GM18951 (cell line): ENCODE data around the gene CRY1.
A peak's percentile ranks its signal among the peaks of the same experiment; 100 is the strongest.

Experiments used
- POLR2A ChIP-seq: IDR thresholded peaks from 4 replicates; pipeline ENCODE4 v1.6.1; 2011; ENCODE audit warnings: mild to moderate bottlenecking; ENCODE audit not compliant: insufficient read length, insufficient read depth; ENCODE audit errors: extremely low read depth
- in situ Hi-C: fragments of 300-500 bp; cut with MboI; formaldehyde crosslinking; loops from one replicate; pipeline ENCODE4 v1.12.0; 2022; ENCODE audit warnings: low sequenced_read_pairs, mixed read lengths, inconsistent platforms; ENCODE audit not compliant: unreplicated experiment

The CRY1 gene

GRCh38 chr12:106975993-106976658, 117.2 kb downstream of the CRY1 start:
- in situ Hi-C loops = no loop called here
- no peak for TF ChIP-seq POLR2A

GRCh38 chr12:106975098-106975497, 118.3 kb downstream of the CRY1 start:
- in situ Hi-C loops = no loop called here
- no peak for TF ChIP-seq POLR2A

GRCh38 chr12:106974511-106974910, 118.8 kb downstream of the CRY1 start:
- no peak for TF ChIP-seq POLR2A
- in situ Hi-C loops = no loop called here

DNA sequence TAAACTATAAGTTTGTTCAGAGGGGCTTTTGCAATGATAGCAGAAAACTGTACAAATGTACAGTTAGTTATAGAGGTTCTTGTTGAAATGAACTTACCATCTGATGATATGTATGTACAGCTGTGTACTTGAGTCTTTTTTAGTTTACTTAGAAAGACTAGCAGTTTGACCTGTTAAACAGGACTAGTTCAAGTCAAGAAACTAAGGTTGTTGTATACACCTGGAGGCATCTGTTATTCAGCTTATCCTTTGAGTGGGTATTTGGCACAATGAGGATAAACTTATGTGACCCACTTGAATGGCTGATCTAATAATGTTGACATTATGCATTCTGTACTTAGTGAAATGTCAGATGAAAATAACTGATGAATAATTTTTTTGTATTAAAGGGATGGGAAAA, 119.8 kb downstream of the CRY1 start:
- TF ChIP-seq POLR2A = no peak
- in situ Hi-C loops = no loop called here

DNA sequence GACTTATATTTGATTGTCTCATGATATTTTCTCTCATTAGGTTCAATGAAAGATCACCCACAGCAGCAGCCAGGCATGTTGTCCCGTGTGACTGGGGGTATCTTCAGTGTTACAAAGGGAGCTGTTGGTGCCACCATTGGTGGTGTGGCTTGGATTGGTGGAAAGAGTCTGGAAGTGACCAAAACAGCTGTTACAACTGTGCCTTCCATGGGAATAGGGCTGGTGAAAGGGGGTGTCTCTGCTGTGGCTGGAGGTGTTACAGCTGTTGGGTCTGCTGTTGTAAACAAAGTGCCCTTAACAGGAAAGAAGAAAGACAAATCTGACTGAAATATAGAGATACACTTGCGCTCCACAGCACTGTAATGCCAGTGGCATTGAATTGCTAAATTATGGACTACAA, 122.3 kb downstream of the CRY1 start:
- in situ Hi-C loops = no loop called here
- no peak for TF ChIP-seq POLR2A

DNA sequence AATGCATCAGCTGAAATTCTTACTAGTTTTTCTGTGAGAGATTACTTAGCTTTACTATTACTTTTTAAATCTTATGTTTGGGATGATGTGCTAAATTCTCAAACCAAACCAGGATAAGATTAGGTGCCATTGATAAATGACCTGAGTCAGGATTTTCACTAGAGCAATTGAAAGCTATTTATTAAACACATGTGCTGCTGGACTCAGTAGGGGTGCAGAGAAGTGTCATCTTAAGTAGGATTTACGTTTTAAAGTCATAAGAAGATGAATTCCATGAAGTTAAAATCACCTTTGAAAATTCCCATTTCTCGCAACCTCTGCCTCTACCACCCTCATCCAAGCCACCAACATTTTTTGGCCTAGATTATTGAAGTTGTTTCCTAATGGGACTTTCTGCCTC, 128.8 kb downstream of the CRY1 start:
- no peak for TF ChIP-seq POLR2A
- in situ Hi-C loops = no loop called here

DNA sequence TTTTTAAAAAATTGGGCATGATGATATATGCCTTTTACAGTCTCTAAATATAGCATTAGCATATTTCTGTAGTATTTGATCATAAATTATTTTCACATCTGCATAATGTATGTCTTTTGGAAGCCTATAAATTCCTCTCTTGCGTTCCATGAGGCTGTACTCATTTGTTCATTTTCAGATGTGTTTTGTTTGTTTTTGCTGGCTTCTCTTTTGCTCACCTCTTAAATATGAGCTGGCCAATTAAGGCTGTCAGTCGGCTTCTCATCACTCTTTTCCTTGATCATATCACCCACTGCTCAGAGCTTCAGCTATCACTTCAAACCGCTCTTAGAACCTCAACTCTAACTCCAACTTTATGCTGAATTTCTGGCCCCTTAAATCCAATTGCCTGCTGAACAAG, 131.1 kb downstream of the CRY1 start:
- no peak for TF ChIP-seq POLR2A
- in situ Hi-C loops = no loop called here

GRCh38 chr12:106960443-106960842, 132.9 kb downstream of the CRY1 start:
- in situ Hi-C loops = no loop called here
- no peak for TF ChIP-seq POLR2A

DNA sequence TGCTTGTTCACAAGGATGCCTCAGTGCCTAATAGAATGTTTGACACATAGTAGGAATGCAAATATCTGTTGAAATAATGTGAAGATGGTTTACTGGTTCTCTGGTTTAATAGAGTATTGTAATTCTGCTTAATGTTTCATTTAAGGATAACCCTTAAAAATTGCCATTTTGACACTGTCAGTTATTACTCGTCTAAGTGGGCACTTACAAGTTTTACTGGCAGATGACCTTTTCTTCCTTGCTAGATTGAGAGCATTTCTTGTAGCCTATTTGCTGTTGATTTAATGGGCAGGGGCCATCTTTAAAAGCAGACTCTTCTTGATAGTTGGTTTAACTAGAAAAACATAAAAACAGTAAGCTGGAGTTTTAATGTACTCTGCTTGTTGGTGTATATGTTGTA, 135.8 kb downstream of the CRY1 start:
- in situ Hi-C loops = no loop called here
- no peak for TF ChIP-seq POLR2A

DNA sequence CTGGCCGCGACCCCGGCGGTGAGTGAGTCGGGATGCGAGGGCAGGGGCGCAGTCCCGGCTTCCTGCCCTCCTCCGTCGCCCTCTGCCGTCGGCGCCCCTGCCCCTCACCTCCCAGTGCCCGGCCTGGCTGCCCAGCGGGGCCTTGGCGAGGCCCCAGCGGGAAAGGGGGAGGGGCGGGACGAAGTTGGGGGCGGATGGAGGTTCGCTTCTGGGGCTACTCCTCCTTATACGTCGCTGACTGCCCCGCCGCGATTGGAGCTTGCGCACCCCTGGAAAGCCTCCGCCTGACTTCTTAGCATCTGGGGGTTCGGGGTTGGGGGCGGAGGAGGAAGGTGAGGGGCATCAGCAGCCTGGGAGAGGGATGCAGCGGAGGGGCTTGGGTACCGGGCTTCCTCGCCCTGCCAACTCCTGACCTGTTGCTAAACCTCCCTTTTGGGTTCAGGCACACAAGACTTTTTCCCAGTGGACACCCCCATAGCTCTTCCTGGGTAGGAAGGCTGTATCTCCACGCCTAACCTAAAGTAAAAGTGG, 137.2 kb downstream of the CRY1 start:
- no peak for TF ChIP-seq POLR2A

GRCh38 chr12:106955377-106956047, 137.8 kb downstream of the CRY1 start, which contains the start of gene TMEM263:
Gene TMEM263, plus strand, starts transcription at chr12:106955907. Its CDS starts 11,210 bp downstream, at chr12:106967117.
- in situ Hi-C loops = no loop called here
- TF ChIP-seq POLR2A = peak; percentile 82

More for the DNA sequence above, 137.2 kb downstream of the CRY1 start:
- in situ Hi-C loops = no loop called here

DNA sequence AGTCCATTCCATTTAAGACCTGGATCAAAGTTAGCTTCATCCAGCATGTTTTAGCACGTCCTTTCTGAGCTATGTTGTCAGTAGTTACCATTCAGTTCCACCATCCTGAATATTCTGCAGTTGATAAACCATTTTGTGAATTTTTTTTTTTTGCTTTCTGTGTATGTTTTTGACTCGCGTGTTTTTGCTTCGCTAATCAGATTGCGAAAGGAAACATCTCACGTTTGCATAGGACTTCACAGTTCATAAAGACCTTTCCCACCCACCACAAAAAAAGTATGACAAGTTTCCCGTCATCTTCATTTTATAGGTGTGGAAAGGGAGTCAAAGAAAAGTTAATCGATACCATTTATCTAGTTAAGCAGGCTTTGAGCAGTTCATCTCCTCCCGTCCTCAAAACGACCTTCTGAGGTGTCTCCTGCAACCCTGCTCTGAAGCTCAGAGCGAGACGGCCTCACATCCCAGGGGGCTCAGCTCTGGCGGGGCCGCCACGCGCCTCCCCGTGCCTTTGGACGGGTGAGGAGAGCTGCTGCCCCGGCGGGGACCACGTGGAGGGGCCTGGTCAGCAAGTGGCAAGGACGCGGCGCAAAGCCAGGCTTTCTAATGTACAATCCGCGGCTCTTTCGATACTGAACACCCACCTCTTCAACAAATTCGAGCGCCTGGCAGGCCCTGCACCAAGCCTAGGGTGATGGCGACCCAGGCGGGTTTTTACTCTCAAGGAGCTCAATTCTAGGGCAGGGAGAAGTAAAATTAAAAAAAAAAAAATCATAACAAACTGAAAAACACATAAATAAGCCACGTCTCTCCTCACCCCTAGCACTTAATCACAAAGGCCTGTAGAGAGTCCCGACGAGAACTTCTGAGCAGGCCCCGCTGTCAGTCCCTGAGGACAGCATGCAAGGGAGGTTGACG, 138.6 kb downstream of the CRY1 start:
- in situ Hi-C loops = no loop called here
- no peak for TF ChIP-seq POLR2A
